Breast epithelium (tissue), 4 donors: Measurements from ENCODE around the gene IREB2. TPM values are rescaled to one million over a fixed set of nuclear protein-coding genes. Genes with fewer than 3 reads are reported as not detected.

Experiments used
- DNase-seq, 2 donors: peaks; one replicate each; pipeline ENCODE4 v3.0.0-alpha.2; 2019; ENCODE audit warnings: low spot score in 2 of 2
- H3K27ac ChIP-seq, 2 donors: fragments of 200-600 bp; sonication (generic) in 1 of 2; one replicate each; pipeline ENCODE4 v1.5.1; 2016 to 2019; ENCODE audit warnings: mild to moderate bottlenecking in 1 of 2
- H3K27me3 ChIP-seq, 2 donors: fragments of 200-600 bp; sonication (generic) in 1 of 2; one replicate each; pipeline versions ENCODE4 v1.5.1 to v1.6.0; 2017 to 2019; ENCODE audit warnings: control low read depth in 1 of 2, mild to moderate bottlenecking in 1 of 2
- H3K36me3 ChIP-seq: fragments of 200-600 bp; one replicate; pipeline ENCODE4 v1.5.1; 2019
- H3K4me1 ChIP-seq, 2 donors: fragments of 200-600 bp; sonication (generic); one replicate each; pipeline ENCODE4 v1.5.1; 2016 to 2019; ENCODE audit warnings: control low read depth in 1 of 2
- H3K4me3 ChIP-seq, 3 donors: fragments of 200-600 bp; sonication (generic); 1 replicate in 2 of 3; 2 replicates in 1 of 3; pipeline ENCODE4 v1.5.1; 2016 to 2019; ENCODE audit warnings: mild to moderate bottlenecking in 3 of 3, moderate library complexity in 2 of 3
- H3K9me3 ChIP-seq, 2 donors: fragments of 200-600 bp; sonication (generic) in 1 of 2; one replicate each; pipeline ENCODE4 v1.5.1; 2016 to 2019; ENCODE audit warnings: control low read depth in 1 of 2
- CTCF ChIP-seq, 3 donors: fragments of 450-650 bp; IDR thresholded peaks; one replicate each; pipeline ENCODE4 v1.5.1; 2016 to 2017; ENCODE audit warnings: antibody characterized with exemption in 3 of 3, mild to moderate bottlenecking in 3 of 3, moderate library complexity in 3 of 3
- POLR2A ChIP-seq: fragments of 450-650 bp; IDR thresholded peaks from one replicate; pipeline ENCODE4 v1.6.1; 2016; ENCODE audit warnings: antibody characterized with exemption, mild to moderate bottlenecking, moderate library complexity
- POLR2AphosphoS5 ChIP-seq, 3 donors: sonication (generic); formaldehyde crosslinking; IDR thresholded peaks; one replicate each; pipeline ENCODE4 v1.6.1; 2017; ENCODE audit warnings: antibody characterized with exemption in 3 of 3
- intact Hi-C: fragments of 100-400 bp; cut with DNase I; formaldehyde crosslinking; loops from one replicate; pipeline ENCODE4 v1.15.1; 2023; ENCODE audit warnings: low total_unique reads
- total RNA-seq, 3 donors: library from RNA; depleted of rRNA; stranded (reverse); fragments of >200 nt; gene quantifications; one replicate each; pipeline ENCODE4 v1.1.0, GENCODE V29; 2016

The IREB2 gene
- total RNA-seq, 3 donors from 2014 or later = 45.8 to 52.2 (median 49.5) TPM

GRCh38 chr15:78394026-78394425, 44.0 kb upstream of the IREB2 start:
- H3K4me1 ChIP-seq = peaks cover 0 to 6% of the 10 kb centered on the region in 2 donors
- TF ChIP-seq POLR2AphosphoS5 (IDR thresholded peaks at IDR 0.05) = no peak
- TF ChIP-seq CTCF (IDR thresholded peaks at IDR 0.05) = no peak
- no peak for TF ChIP-seq POLR2A
- no peak overlapping the region for H3K4me3 ChIP-seq
- no peaks in the 10 kb centered on the region for H3K36me3 ChIP-seq
- DNase-seq = no peak
- H3K9me3 ChIP-seq = no peaks in the 10 kb centered on the region
- no peak overlapping the region for H3K27ac ChIP-seq
- intact Hi-C loops = no loop called here
- H3K27me3 ChIP-seq = no peaks in the 10 kb centered on the region

DNA sequence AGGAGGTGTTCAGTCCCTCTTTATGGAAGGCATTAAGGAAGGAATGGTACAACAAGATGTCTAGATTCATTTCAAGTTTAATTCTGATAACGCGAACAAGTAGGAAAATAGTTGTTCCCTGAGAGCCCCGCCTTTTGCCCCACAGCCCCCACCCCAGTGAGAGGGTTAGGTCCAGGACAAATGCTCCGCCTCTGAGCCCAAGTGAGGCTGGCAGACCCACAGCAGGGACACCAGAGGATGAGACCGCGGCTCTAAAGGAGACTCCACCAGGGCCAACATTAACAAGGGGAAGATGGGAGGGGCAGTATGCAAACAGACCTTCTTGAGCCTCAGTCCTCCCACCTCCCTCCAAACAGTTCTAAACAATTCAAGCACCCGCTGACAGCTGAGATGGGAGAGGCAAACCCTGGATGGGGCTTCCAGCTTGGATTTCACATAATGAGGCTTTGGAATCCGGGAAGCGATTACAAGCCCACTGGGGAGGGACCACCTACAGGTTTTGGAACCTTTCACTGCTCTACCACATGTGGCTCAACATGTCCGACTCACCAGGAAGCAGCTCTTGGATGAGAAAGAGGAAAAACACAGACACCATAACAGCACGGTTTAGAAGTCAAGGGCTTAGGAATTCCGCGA, 42.9 kb upstream of the IREB2 start:
- TF ChIP-seq CTCF (IDR thresholded peaks at IDR 0.05) (no peak), POLR2AphosphoS5 (IDR thresholded peaks at IDR 0.05) (no peak), POLR2A (no peak)
- peak overlapping the region in 1 of 2 donors; percentile 55 for H3K27ac ChIP-seq
- H3K36me3 ChIP-seq = no peaks in the 10 kb centered on the region
- no peaks in the 10 kb centered on the region for H3K27me3 ChIP-seq
- DNase-seq = no peak
- peaks cover 0 to 6% of the 10 kb centered on the region in 2 donors for H3K4me1 ChIP-seq
- H3K4me3 ChIP-seq = no peak overlapping the region
- no peaks in the 10 kb centered on the region for H3K9me3 ChIP-seq
- intact Hi-C loops = no loop called here

DNA sequence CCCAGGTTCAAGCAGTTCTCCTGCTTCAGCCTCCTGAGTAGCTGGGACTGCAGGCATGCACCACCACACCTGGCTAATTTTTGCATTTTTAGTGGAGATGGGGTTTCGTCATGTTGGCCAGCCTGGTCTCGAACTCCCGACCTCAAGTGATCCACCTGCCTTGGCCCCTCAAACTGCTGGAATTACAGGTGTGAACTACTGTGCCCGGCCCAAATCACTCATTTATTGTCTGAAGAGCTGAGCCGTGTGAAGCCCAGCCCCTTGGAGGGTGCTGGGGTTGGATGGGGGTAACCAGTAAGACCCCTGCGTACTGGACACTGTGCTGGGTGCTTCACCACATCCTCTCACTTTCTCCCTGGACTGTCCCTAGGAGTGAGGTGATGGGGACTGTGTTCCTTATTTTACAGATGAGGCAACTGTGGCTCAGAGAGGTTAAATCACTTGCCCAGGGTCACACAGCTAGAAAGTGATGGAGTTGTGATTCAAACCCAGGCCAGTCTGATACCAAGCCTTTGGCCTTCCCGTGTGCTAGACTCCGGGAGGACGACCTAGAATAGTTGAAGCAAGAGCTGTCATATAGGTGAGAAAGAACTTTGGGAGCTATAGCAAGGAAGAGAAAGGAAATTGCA, 41.7 kb upstream of the IREB2 start:
- intact Hi-C loops = no loop called here

GRCh38 chr15:78396976-78397375, 41.0 kb upstream of the IREB2 start:
- DNase-seq = peak; percentile 28 to 73
- intact Hi-C loops = no loop called here
- H3K4me3 ChIP-seq = no peak overlapping the region
- H3K27ac ChIP-seq = peak overlapping the region in 1 of 2 donors; percentile 66
- no peaks in the 10 kb centered on the region for H3K27me3 ChIP-seq
- H3K9me3 ChIP-seq = no peaks in the 10 kb centered on the region
- peaks cover 0 to 6% of the 10 kb centered on the region in 2 donors for H3K4me1 ChIP-seq
- TF ChIP-seq CTCF (IDR thresholded peaks at IDR 0.05) (peak in 1 of 3 donors; percentile 15), POLR2A (no peak), POLR2AphosphoS5 (IDR thresholded peaks at IDR 0.05) (no peak)
- H3K36me3 ChIP-seq = no peaks in the 10 kb centered on the region

More for the DNA sequence above, 41.7 kb upstream of the IREB2 start:
- Histone ChIP-seq H3K4me3 (no peak overlapping the region), H3K36me3 (no peaks in the 10 kb centered on the region), H3K27ac (peak overlapping the region in 1 of 2 donors; percentile 66), H3K4me1 (peaks cover 0 to 6% of the 10 kb centered on the region in 2 donors), H3K9me3 (no peaks in the 10 kb centered on the region), H3K27me3 (no peaks in the 10 kb centered on the region)
- TF ChIP-seq POLR2AphosphoS5 (IDR thresholded peaks at IDR 0.05) (no peak), POLR2A (no peak), CTCF (IDR thresholded peaks at IDR 0.05) (no peak)
- no peak for DNase-seq

DNA sequence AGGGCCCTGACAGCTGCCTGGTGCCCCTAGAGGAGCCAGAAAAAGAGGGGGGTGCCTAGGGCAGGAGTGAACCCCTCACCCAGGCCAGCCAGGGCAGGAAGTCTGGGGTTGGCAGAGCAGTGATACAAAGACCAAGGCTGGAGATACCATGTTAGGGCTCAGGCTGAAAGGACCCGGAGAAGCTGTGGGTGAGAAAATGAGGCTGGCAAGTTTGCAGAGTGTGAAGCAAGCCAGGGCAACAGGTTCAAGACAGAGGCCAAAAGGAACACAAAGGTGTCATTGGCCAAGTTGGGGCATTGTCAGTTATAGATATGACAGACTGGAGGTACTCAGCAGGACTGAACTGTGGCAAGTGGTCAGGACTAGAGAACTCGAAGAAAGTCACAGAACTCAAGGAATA, 40.6 kb upstream of the IREB2 start:
- peak overlapping the region in 1 of 2 donors; percentile 66 for H3K27ac ChIP-seq
- no peak for DNase-seq

More for the DNA sequence above, 40.6 kb upstream of the IREB2 start:
- intact Hi-C loops = no loop called here
- Histone ChIP-seq H3K36me3 (no peaks in the 10 kb centered on the region), H3K27me3 (no peaks in the 10 kb centered on the region), H3K9me3 (no peaks in the 10 kb centered on the region), H3K4me3 (no peak overlapping the region), H3K4me1 (peaks cover 0 to 6% of the 10 kb centered on the region in 2 donors)
- no peak for TF ChIP-seq POLR2A
